Fibroblast of peridontal ligament (primary cell): ENCODE measurements around the gene AASS.
"Not testable (repeated sequence)": the region's sequence is repeated elsewhere in the genome, so short reads cannot be mapped to it uniquely, and the experiment has no call there.

Experiments used
- DNase-seq: peaks from one replicate; pipeline ENCODE4 v3.0.0-alpha.2; 2010; ENCODE audit errors: extremely low read depth

The AASS gene

DNA sequence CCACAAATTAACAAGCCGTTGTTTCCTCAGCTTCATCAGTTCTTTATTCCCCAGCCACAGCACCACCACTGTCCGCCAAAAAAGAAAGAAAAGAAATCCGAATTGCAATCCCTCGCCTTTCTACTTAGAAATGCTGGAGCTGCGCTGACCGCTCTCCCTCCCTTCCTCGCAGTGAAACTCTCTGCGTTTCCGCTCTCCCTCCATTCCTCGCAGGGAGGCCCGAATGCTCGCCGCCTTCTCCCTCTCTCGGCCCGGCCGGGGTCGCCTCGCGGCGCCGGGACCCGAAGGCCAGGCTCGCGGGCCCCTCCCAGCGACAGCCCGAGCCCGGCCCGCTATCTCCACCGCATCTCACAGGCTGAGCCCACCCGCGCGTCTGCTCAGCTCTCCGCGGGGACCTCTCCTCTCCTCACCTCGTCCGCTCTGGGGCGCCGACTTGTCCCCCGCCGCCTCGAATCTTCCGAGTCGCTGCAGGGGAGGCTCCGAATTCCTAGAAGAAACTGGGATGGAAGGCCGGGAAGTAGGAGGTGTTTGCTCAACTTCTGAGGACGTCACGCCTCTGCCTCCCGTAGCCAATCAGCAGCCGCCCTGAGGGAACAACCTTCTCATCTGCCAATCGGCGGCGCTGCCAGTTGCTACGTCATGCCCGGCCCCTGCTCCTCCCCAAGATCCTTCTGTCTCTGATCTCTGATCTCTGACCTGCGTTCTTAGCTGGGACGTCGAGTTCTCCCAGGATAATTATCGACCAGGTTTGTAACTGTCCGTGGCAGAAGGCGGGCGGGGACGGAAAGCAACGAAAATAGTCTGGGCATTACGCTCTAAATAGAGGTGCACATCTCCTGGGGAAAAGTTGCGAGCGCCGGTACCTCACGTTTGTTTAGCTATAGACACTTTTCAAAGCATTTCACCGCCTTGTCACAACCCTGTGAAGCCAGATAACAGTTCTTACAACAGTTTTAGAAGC lies at the start of gene AASS:
Gene AASS (minus strand): TSS at position 499 of the 961 bp plus-strand sequence. CDS start 10,523 bp downstream, outside the sequence.
- peak; percentile 94 for DNase-seq

DNA sequence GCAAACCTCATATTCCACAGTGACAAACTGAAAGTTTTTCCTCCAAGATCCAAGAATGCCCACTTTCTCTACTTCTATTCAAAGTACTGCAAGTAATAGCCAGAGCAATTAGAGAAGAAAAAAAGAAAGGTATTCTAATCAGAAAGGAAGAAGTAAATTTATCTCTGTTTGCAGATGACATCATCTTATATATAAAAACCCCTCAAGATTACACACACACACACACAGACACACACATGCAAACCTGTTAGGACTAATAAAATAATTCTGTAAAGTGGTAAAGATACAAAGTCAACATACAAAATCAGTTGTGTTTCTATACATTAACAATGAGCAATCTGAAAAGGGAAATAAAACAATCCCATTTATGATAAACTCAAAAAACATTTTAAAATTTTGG lies 44.7 kb upstream of the AASS start:
- DNase-seq: no peak

DNA sequence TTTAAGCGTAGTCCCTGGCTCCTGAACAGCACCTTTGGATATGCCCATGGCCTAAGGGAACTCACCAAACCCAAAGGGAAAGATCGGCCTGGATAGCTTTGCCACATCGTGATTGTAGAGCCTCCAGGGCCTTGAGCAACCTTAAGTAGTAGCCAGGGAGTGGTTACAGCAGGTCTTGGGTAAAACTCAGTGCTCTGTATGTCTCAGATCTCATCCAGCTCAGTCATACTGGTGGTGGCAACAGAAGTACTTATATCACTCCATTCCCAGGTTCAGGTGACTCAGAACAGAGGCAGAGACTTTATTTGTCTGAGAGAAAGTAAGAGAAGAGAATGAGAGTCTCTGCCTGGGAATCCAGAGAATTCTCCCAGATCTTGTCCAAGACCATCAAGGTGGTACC lies 39.1 kb upstream of the AASS start:
- no peak for DNase-seq

DNA sequence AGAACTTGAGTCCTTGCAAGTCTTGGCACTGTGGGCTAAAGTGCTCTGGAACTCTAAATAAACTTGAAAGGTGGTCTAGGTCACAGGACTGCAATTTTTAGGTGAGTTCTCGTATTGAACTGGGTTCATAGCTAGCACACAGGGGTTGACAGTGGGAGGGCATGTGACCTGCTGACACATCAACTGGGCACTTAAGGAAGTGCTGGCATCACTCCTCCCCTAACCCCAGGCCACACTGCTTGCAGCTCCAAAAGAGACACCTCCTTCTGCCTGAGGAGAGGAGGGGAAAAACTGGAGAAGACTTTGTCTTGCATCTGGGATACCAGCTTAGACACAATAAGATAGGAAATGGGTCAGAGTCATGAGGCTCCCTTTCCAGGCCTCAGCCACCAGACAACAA lies 38.0 kb upstream of the AASS start:
- no peak for DNase-seq

DNA sequence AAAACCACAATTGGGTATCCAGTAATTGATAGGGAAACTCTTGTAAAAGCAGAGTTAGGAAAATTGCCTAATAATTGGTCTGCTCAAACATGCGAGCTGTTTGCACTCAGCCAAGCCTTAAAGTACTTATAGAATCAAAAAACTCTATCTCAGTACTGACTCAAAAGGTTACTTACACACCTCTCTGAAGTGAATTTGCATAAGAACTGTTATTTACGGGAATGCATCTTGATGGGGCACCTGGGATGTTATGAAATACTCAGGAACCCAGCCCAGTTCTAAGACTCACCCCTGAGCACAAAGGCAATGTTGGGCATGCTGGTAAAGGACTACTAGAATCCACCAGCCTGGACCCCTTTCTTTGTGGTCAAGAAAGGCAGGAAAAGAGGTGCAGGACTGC lies 28.1 kb upstream of the AASS start:
- not testable (repeated sequence) for DNase-seq

DNA sequence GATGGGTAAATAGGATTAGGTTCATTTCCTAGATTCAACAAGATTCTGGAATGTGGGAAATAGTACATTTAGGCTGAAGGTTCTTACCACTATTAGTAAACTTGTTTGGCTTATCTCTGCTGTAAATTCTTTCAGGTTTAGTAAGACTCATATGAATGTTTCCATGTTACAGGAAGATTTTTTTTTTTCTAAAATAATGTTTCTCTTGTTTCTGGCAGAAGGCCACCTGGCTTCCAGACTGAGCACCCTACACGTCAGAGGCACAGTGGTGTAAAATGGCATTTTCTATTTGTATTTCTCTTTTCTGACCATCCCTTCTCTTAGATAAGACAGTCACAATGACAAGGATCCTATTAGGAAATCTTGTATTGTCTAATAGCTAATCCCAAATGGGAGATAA lies 22.7 kb upstream of the AASS start:
- DNase-seq: peak; percentile 5

DNA sequence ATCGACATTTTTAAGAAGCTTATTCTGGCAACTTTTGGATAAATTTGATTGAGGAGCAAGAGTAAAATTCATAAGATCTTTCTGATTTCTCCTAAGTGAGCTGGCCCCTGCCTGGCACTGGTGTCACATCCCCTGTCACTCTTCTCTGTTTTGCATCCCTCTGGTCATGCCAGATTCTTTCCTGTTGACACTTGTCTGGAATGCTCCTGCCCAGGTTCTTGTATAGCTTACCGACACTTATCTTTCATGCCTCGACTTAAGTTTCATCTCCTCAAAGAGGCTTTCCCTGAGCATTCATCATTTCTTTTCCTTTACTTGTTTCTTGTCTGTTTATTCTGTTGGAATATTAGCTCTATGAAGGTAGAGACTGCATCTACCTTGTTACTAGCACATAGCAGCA lies 22.2 kb upstream of the AASS start:
- DNase-seq: no peak

DNA sequence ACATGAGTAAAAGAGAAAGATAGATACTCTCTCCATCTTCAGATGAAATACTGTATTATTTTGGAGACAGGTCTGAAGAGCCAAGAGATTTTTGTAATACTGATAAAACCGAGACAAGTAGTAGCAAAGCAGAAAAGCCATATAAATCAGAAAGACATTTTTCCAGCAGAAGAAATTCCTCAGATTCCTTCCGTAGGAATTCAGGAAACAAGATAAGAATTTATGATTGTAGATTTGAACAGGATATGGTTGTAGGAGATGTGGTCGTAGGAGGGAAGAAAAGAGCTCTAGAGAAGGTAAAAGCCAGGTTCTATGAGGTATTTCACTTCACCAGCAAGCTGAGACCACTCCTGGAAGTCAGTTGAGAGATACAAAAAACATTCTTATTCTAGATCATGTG lies 17.6 kb upstream of the AASS start:
- DNase-seq: no peak

DNA sequence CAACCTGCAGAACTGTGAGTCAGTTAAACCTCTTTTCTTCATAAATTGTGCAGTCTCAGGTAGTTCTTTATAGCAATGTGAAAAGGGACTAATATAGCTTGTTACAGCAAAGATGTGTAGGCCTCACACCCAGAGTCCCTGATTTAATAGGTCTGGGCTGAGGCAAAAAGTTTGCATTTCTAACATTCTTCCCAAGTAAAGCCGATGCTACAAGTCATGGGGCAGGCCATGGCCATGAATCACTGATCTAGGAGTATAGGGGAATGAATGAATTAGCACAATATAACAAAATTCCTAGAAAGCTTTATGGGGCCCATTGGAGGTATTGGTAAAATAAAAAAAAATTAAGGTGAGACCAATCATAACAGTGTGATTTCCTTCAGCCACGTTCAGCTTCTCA lies 11.5 kb upstream of the AASS start:
- no peak for DNase-seq

DNA sequence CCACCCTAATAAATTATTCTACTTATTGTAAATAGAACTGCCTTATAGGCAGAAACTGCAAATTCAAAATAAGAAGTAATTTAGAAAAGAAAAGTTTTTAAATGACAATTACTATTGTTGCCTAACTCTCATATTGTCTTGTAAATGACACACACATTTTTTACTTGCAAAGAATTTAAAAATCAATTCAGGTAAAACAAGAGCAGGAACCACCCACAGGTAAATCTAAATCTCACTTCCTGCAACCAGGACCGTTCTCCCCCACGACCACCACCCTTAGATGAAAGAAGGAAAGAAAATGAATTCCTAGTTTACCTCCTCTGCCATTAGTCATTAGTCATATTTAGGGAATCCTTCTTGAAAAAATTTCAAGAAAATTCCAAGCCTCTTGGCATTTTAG lies 4.8 kb upstream of the AASS start:
- no peak for DNase-seq

DNA sequence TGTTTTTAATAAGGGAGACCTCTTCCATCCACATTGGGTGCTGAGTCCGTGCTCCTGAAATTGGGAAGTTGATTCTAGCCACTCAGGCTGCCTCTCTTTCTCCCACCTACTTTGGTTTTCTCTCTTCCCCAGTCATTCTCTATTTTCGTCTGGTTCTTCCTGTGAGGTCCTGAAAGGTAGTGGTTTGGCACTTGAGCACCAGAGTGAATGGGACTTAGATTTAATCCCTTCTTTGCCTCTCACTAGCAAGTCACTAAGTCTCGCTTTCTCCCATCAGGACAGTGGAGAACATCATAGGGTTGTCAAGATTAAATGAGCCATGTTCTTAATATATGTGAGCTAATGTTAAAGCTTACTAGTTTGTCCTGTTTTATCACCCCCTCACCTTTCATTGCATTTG lies 4.0 kb upstream of the AASS start:
- no peak for DNase-seq

DNA sequence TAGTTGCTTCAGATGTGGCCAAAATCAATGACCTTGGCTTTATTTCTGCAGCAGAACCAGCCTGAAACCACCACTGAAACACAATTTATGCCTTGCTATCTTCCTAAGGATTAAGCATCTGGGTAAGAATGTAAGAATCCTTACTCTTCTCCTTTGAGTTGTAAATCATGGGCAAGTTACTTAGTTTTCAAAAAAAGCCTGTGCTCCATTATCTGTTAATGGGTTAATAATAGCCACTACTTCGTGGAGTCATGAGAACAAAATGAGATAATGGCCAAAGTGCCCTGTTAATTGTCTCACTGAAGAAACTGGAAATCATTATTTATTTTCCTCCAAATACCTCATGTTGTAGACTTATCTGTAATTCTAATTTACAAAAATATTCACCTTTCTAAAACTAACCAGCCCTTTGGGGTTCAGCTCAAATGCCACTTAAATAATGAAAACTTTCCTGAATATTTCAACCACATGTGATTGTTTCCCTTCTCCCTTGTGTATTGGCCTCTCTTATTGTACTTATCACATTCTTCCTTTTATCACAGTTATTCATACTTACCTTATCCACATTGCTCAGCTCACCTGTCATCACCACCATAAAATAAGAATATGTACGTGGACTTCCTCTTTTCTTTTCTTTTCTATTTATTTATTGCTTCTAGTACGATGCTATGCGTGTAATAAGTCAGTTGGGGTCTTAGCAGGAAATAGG lies 2.0 kb upstream of the AASS start:
- no peak for DNase-seq

DNA sequence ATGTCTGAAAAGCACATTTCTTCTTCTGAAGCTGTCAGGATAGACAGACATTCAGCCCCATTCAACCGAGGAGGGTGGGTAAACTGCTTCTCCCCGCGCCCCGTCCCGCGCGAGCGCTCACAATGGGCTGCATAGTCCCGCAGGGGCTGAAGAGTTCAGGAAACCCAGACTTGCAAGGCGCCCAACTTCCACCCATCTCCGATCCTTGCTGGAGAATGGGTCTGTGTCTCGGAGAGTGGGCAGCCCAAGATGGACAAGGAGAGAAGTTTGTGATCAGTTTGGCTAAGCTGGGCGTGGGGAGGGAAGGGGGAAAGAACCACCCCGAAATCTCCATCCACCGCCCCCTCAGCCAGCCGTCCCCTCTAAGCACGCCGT lies 686 bp downstream of the AASS start:
- DNase-seq: peak; percentile 18

DNA sequence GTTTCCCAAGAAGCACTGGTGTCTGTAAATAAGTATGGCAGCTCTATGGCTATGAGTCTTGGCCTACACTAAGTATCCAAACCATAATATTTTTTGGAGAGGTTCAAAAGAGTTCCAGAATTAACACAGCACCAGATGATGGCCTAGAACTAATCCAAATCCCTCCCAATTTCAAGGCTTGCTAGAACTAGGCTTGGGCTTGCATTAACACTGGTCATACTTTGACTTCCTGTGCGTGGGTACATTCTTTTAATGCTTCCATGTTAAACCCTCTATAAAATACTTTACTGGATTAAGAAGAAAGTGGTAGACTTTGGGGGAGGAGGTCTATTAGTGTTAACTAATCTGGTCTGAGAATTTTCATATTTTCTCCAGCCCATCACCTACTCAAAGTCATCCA lies 3.1 kb downstream of the AASS start:
- no peak for DNase-seq

DNA sequence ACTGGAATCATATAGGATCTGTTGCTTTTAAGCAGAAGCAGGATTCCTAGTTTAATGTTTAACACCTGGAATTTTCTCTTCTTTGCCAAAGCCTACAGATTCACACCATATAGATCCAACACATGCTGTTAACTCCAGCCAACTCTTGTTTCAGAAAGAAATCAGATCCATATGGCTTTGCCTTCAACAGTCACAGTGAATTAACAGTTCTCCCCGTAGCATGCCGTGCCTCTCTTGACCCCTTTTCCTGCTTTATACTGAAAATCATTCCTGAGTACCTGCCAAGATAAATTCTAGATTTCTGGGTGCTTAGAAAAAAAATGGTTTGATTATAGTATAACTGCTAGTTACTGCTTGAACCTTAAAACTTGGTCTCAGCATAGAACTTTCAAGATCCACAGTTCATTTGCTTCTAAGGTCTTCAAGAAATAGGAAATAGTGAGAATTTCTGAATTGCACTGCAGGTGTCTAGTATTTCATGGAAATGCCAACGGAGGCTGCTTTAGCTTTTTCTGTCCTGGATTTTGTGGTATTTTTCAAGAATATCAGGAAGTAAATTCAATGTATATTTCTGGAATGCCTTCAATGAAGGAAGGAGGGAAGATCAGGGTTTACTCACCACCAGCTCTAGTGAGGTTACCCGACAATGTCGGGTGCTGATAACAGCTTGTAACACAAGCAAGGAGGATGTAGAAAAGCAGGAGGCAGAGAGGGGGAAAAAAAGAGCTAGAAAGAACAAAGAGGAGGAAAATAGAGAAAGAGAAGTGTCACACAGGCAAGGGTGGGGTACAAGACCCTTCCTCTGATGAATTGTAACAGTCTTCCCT lies 6.6 kb downstream of the AASS start:
- DNase-seq: peak; percentile 69

DNA sequence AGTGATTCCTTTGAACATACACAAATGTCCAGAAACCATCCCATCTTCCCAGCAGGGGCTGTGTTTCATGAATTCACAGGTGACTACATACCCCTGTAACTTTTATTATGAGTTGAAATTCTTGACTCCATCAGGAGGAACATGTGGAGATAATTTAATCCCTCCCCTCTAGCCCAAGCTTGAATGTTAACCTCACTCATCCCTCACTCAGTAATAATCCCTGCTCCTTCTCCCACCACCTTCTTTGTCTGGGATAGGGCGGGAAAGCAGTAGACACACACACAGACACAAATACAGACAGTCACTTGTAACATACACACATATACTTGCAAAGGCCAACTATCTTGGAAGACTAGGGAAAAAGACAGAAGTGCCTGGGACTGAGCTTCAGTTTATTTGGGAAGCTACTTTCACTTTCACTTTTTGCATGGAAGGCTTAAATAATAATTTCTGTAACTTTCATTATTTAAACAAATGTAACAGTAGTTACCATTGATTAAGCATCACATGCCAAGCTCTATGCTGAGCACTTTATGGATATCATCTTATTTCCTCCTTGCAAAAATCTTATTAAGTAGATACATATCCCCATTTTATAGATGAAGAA lies 7.3 kb downstream of the AASS start:
- DNase-seq: peak; percentile 37

DNA sequence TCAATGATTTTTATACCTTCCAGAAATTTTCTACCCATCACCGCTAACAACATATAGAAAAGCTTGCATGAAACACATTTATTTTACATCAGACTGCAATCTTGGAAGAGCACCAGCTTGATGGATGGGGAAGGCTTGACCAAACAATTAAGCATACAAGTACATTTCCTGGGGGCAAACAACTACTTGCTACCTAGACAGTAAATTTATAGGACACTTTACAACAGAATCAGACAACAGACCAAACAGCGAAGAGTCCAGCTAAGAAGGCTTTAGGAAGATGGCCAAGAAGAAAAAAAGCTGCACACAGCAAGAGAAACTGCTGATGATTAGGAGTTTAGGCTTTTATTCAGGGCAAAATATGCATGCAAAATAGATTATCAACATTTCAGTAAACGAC lies 8.0 kb downstream of the AASS start:
- peak; percentile 20 for DNase-seq

DNA sequence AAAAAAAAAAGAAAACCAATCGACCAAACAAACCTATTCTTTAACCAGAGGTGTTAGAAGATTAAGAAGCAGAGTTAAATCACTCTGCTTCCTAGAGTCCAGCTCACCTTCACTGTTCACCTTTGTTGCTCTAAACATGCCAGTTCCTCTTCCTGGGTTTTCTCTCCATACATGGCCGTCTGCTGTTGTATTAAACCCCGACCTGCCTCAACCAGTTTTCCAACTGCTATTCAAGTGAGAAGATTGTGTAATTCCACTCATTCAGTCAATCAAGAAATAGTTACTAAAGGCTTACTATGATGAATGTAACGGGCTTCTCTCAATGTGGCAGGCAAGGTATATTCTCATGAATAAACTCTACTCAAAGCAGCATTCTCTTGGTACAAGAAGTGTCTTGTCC lies 8.8 kb downstream of the AASS start:
- DNase-seq: no peak

DNA sequence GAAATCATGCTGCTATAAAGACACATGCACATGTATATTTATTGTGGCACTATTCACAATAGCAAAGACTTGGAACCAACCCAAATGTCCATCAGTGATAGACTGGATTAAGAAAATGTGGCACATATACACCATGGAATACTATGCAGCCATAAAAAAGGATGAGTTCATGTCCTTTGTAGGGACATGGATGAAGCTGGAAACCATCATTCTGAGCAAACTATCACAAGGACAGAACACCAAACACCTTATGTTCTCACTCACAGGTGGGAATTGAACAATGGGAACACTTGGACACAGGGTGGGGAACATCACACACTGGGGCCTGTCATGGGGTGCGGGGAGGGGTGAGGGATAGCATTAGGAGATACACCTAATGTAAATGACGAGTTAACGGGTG lies 9.3 kb downstream of the AASS start:
- not testable (repeated sequence) for DNase-seq

DNA sequence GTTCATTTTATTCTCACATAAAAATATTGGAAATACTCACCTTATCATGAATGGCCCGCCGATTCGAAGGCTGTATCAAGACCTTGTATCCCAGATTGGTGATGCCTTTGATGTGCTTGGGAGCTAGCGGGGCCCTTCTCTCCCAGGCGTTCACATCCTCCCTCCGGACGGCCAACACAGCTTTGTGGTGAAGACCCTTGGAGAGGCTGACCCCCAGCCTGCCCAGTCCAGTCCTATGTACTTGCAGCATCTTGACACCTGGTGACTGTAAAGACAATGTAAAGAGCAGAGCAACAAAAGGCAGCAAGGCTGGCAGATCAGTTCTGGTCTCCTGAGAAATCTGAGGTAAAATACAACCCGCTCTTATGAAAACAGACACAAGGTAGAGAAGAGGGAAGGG lies 10.6 kb downstream of the AASS start:
- no peak for DNase-seq

DNA sequence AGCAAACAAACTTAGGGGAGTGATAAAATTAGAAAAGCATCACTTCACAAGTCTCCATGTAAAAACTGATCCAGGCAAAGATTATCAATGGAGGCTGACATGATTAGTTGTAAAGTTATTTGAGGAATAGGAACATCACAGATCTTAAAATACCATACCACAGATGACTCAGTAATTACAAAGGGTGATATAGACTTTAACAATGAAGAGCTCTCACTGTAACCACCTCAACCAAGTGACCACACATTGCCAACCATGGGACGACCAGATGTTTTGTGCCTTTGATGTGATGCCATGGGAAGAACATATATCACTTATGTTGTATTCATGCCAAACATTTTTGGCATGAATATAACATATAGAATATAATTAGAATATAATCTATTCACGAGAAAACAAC lies 11.7 kb downstream of the AASS start:
- peak; percentile 48 for DNase-seq

DNA sequence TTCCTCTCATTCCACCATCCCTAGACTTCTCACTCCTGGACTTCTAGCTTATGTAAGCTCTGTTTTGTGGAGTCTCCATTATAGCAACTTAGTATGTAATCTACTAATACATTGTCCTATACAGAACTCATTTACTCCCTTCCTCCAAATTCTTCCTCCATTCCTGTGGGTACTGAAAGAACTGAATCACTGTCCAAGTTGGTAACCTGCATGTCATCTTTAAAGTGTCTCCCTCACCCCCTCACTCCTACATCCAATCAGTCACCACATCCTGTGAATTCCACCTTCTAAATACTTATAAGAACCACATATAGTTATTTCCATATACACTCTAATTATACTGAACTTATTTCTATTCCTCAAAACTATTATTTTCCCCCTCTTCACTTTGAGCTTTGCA lies 20.3 kb downstream of the AASS start:
- no peak for DNase-seq
